OCI-LY7 (cell line): Measurements from ENCODE around the gene RBFOX1. TPM values are rescaled to one million over a fixed set of nuclear protein-coding genes. Genes with fewer than 3 reads are reported as not detected.

Source experiments
- BruUV-seq: library from RNA; stranded (reverse); fragments of 400-500 nt; replicated peaks from 2 replicates; lab custom pipeline; 2021; lab: Mats Ljungman, UMichigan
- CTCF ChIA-PET: fragments of 300-600 bp; sonication (Branson Sonifier 250); formaldehyde crosslinking; loops from one replicate; lab custom pipeline; 2022; ENCODE audit warnings: antibody characterized with exemption; ENCODE audit not compliant: unreplicated experiment; lab: Charles Lee
- POLR2A ChIA-PET: fragments of 300-600 bp; sonication (Branson Sonifier 250); formaldehyde crosslinking; loops from one replicate; lab custom pipeline; 2022; ENCODE audit warnings: antibody characterized with exemption; lab: Charles Lee
- DNase-seq: peaks from one replicate; pipeline ENCODE4 v3.0.0-alpha.2; 2015; ENCODE audit warnings: low spot score
- H2AFZ ChIP-seq: fragments of 200-600 bp; sonication (generic), shearing (Covaris generic); 2 replicates; pipeline ENCODE4 v1.6.1; 2014; ENCODE audit warnings: mild to moderate bottlenecking, antibody characterized with exemption, low read length, moderate library complexity
- H3K27ac ChIP-seq: fragments of 200-600 bp; sonication (generic); 2 replicates; pipeline ENCODE4 v1.5.1; 2014; ENCODE audit warnings: mixed run types, low read depth, mild to moderate bottlenecking, moderate library complexity, low read length, inconsistent platforms; ENCODE audit not compliant: poor library complexity, severe bottlenecking
- H3K36me3 ChIP-seq: fragments of 200-600 bp; sonication (generic); 2 replicates; pipeline ENCODE4 v1.6.1; 2014; ENCODE audit warnings: mild to moderate bottlenecking, antibody characterized with exemption, low read length, moderate library complexity, mixed read lengths; ENCODE audit not compliant: insufficient read depth
- H3K4me1 ChIP-seq: fragments of 200-600 bp; sonication (generic); 2 replicates; pipeline ENCODE4 v1.5.1; 2014; ENCODE audit warnings: mild to moderate bottlenecking, low read length; ENCODE audit not compliant: insufficient read depth, poor library complexity, severe bottlenecking
- H3K4me2 ChIP-seq: fragments of 200-600 bp; sonication (generic); 2 replicates; pipeline ENCODE4 v1.6.1; 2014; ENCODE audit warnings: mild to moderate bottlenecking, low read length
- H3K4me3 ChIP-seq: fragments of 200-600 bp; sonication (generic); 2 replicates; pipeline ENCODE4 v1.5.1; 2014; ENCODE audit warnings: mild to moderate bottlenecking, low read depth, low read length; ENCODE audit not compliant: poor library complexity, severe bottlenecking
- H3K79me2 ChIP-seq: fragments of 200-600 bp; sonication (generic); 2 replicates; pipeline ENCODE4 v1.6.1; 2016; ENCODE audit warnings: low read depth, mild to moderate bottlenecking, low read length, moderate library complexity, mixed read lengths; ENCODE audit not compliant: insufficient read depth
- H3K9me2 ChIP-seq: fragments of 200-600 bp; sonication (generic); 2 replicates; pipeline ENCODE4 v1.6.1; 2016; ENCODE audit warnings: mild to moderate bottlenecking, low read length, mixed read lengths; ENCODE audit not compliant: insufficient read depth
- H3K9me3 ChIP-seq: fragments of 200-600 bp; sonication (generic); 2 replicates; pipeline ENCODE4 v1.6.1; 2014; ENCODE audit warnings: mild to moderate bottlenecking, mixed run types, low read length, mixed read lengths
- H4K20me1 ChIP-seq: fragments of 200-600 bp; sonication (generic); 2 replicates; pipeline ENCODE4 v1.6.1; 2014; ENCODE audit warnings: mild to moderate bottlenecking, antibody characterized with exemption, low read length, moderate library complexity, mixed read lengths; ENCODE audit not compliant: insufficient read depth
- EZH2phosphoT487 ChIP-seq: fragments of 200-600 bp; sonication (generic); IDR thresholded peaks from 2 replicates; pipeline ENCODE4 v1.6.1; 2018; ENCODE audit warnings: low read depth, borderline replicate concordance, mild to moderate bottlenecking, mixed run types, antibody characterized with exemption, low read length, moderate library complexity, mixed read lengths
- intact Hi-C: fragments of 100-400 bp; cut with micrococcal nuclease; formaldehyde crosslinking; loops from one replicate; pipeline ENCODE4 v1.10.0; 2022; ENCODE audit not compliant: unreplicated experiment
- total RNA-seq, 2 experiments: library from RNA; depleted of rRNA in 1 of 2; stranded (reverse); fragments of >200 nt in 1 of 2; shearing (Covaris generic) in 1 of 2; gene quantifications; 2 replicates each; pipeline ENCODE4 v1.2.3, GENCODE V29; 2014 to 2022
- TF ChIP-seq, protein P1 (sequence below): fragments of 200-600 bp; sonication (generic); conservative IDR thresholded peaks from 2 replicates; pipeline ENCODE4 v1.5.1; 2014; ENCODE audit warnings: mild to moderate bottlenecking, antibody characterized with exemption, low read length, moderate library complexity, mixed read lengths

Gene RBFOX1
- total RNA-seq, 2 experiments from 2014 or later: not detected

DNA sequence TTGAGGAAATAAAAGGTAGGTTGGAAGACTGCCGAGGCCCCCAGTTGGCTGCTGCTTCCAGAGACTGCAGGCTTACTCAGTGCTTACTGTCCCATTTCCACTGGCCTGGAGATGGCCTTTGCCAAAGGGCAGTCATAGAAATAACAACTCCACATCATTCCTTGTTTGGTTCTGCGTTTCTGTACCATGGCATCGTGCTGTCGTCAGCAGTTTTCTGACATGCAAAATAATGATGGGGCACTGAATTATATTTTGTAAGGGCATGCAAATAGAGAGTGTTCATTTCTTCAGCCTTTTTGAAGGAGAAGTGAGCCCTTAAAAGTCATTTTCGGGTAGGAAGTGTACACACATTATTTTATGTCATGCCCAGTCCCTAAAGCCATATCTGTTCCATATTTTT is 88.9 kb downstream of the RBFOX1 start:
- H2AFZ ChIP-seq: no peak overlapping the region
- no peak for DNase-seq
- POLR2A ChIA-PET: no interaction called here
- no peaks in the 10 kb centered on the region for H3K79me2 ChIP-seq
- H3K4me2 ChIP-seq: no peak overlapping the region
- no peak overlapping the region for H3K27ac ChIP-seq
- intact Hi-C loops: no loop called here
- no peak overlapping the region for H3K4me3 ChIP-seq
- no peaks in the 10 kb centered on the region for H3K9me2 ChIP-seq
- BruUV-seq: no TSS peak
- H4K20me1 ChIP-seq: no peaks in the 10 kb centered on the region
- no peaks in the 10 kb centered on the region for H3K36me3 ChIP-seq
- H3K9me3 ChIP-seq: no peaks in the 10 kb centered on the region
- CTCF ChIA-PET: no interaction called here
- no peak for TF ChIP-seq EZH2phosphoT487
- TF ChIP-seq, protein P1, sequence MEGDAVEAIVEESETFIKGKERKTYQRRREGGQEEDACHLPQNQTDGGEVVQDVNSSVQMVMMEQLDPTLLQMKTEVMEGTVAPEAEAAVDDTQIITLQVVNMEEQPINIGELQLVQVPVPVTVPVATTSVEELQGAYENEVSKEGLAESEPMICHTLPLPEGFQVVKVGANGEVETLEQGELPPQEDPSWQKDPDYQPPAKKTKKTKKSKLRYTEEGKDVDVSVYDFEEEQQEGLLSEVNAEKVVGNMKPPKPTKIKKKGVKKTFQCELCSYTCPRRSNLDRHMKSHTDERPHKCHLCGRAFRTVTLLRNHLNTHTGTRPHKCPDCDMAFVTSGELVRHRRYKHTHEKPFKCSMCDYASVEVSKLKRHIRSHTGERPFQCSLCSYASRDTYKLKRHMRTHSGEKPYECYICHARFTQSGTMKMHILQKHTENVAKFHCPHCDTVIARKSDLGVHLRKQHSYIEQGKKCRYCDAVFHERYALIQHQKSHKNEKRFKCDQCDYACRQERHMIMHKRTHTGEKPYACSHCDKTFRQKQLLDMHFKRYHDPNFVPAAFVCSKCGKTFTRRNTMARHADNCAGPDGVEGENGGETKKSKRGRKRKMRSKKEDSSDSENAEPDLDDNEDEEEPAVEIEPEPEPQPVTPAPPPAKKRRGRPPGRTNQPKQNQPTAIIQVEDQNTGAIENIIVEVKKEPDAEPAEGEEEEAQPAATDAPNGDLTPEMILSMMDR: no peak
- H3K4me1 ChIP-seq: no peaks in the 10 kb centered on the region

DNA sequence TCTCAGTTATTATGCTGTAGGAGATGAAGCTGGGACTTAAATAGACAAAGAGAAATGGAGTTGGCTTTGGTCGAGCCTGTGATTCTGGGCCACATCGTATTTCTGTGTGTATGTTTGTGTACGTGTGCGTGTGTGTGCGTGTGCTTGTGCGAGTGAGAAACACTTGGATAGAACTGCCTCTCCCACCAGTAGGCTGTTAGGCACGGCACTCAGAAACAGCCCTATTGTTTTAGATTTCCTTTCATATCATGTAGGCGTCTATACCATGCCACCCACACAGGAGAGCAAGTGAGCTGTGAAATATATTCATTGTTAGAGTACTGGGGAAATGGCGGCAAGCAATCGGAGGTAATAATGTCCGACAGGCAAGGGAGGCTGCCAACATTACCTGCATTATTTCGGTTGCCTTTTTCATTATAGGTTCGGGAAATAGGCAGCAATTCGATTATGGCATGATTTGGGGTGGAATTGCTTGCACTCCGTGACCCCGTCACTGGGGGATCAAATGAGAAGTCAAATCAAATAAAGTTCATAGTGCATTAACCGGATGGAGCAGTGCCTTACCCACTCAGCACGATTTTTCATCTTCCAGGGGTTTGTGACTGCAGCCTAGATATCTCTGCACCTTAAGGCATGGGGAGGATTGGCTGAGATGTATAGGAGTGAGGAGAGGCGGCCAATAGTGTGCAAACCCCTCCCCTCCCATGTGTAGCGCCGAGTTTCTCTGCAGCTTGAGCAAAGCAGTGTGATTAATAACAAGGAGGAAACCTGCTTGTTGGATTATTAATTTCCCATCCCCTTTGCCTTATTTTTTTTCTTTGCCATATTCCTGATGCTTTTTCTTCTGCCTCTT is 89.6 kb downstream of the RBFOX1 start:
- Histone ChIP-seq H3K4me1 (no peaks in the 10 kb centered on the region), H2AFZ (no peak overlapping the region), H3K4me2 (no peak overlapping the region), H3K79me2 (no peaks in the 10 kb centered on the region), H3K9me3 (no peaks in the 10 kb centered on the region), H3K27ac (no peak overlapping the region), H3K9me2 (no peaks in the 10 kb centered on the region), H3K4me3 (no peak overlapping the region), H3K36me3 (no peaks in the 10 kb centered on the region), H4K20me1 (no peaks in the 10 kb centered on the region)
- POLR2A ChIA-PET: no interaction called here
- no TSS peak for BruUV-seq
- DNase-seq: no peak
- intact Hi-C loops: no loop called here
- CTCF ChIA-PET: no interaction called here
- TF ChIP-seq, protein P1: no peak
- no peak for TF ChIP-seq EZH2phosphoT487

DNA sequence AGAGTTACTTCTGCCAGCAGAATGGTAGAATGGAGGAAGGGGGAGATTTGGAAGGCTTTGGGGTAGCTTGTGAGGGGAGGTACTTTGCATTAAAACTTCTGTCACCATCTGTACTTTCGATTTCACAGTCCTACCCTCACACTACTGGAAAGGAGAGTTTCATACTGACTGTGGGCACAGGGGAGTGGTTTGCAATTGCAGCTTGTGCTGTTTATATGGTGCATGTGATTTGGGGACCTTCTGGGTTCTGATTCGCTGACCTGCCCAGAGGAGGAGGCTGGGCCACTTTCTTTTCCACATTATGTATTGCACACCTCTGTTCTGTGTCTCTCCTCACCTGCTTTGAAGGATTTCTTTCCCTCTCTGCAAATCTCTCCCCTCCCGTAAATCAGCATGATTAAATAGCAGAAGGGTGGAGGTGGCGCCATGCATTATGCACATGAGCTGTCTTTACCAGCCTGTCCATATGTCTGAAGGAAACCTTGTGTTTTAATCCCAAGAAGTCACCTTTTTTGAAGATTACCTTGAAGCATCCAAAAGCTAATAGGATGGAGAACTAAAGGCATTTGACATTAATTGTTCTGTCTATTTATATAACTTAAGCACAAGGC is 90.9 kb downstream of the RBFOX1 start:
- H2AFZ ChIP-seq: no peak overlapping the region

More for the DNA sequence above, 90.9 kb downstream of the RBFOX1 start:
- no peak for TF ChIP-seq EZH2phosphoT487
- TF ChIP-seq, protein P1: no peak
- no peaks in the 10 kb centered on the region for H3K36me3 ChIP-seq
- H3K9me2 ChIP-seq: no peaks in the 10 kb centered on the region
- POLR2A ChIA-PET: no interaction called here
- intact Hi-C loops: no loop called here
- H3K4me2 ChIP-seq: no peak overlapping the region
- H3K27ac ChIP-seq: no peak overlapping the region
- no TSS peak for BruUV-seq
- no peaks in the 10 kb centered on the region for H3K4me1 ChIP-seq
- H3K79me2 ChIP-seq: no peaks in the 10 kb centered on the region
- H3K9me3 ChIP-seq: no peaks in the 10 kb centered on the region
- CTCF ChIA-PET: no interaction called here
- DNase-seq: no peak
- H3K4me3 ChIP-seq: no peak overlapping the region
- no peaks in the 10 kb centered on the region for H4K20me1 ChIP-seq
